ENCODE measurements around the gene CDH12. TPM values are rescaled to one million over a fixed set of nuclear protein-coding genes. Genes with fewer than 3 reads are reported as not detected.

CDH12 gene
- total RNA-seq, 1 donor from 2014 or later, result not detected

DNA sequence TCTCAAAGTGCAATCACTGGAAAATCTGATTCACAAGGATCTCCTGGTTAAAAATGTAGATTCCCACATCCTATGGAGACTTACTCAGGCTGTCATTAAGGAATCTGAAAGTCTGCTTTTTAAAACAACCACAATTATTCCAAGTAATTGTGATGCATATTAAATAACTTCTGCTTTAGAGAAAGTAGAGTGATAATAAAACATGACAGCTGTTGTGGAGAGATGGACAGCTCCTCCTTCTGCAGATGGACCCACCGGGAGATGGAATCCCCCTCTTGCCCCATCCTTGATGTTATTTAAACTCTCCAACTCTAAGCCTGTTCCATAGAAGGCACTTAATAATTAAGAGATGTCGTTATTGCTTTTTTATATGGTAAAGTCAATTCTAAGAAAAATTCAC is 802.2 kb downstream of the CDH12 start:
- H3K27me3 ChIP-seq (ENCODE audit: insufficient read depth, low read length), result no peaks in the 10 kb centered on the region
- no peak overlapping the region for H3K27ac Mint-ChIP-seq (ENCODE audit: unreplicated experiment)
- no peaks in the 10 kb centered on the region for H3K9me3 Mint-ChIP-seq (ENCODE audit: unreplicated experiment)
- no peaks in the 10 kb centered on the region for H3K4me1 ChIP-seq (ENCODE audit: insufficient read depth, low read length)
- H3K9me3 ChIP-seq (ENCODE audit: insufficient read depth, low read depth, low read length), result no peaks in the 10 kb centered on the region
- H3K9ac ChIP-seq (ENCODE audit: low read length), result no peak overlapping the region
- H3K36me3 ChIP-seq (ENCODE audit: insufficient read depth, low read length), result no peaks in the 10 kb centered on the region
- DNase-seq (ENCODE audit: low read depth) (no peak), FAIRE-seq (no peak)
- H4K20me1 ChIP-seq (ENCODE audit: insufficient read depth, low read length), result no peaks in the 10 kb centered on the region
- H3K27ac ChIP-seq (ENCODE audit: low read depth, low read length), result no peak overlapping the region
- no peaks in the 10 kb centered on the region for H3K27me3 Mint-ChIP-seq (ENCODE audit: low read depth, unreplicated experiment)
- no peaks in the 10 kb centered on the region for H3K79me2 ChIP-seq (ENCODE audit: insufficient read depth, low read length)
- H3K4me2 ChIP-seq (ENCODE audit: low read length), result no peak overlapping the region
- H3K4me3 Mint-ChIP-seq (ENCODE audit: unreplicated experiment), result no peak overlapping the region
- no peaks in the 10 kb centered on the region for H3K36me3 Mint-ChIP-seq (ENCODE audit: low read depth, unreplicated experiment)
- no peak for TF ChIP-seq EZH2 (IDR thresholded peaks at IDR 0.05; ENCODE audit: insufficient read depth, low read length)
- TF ChIP-seq, protein P1, sequence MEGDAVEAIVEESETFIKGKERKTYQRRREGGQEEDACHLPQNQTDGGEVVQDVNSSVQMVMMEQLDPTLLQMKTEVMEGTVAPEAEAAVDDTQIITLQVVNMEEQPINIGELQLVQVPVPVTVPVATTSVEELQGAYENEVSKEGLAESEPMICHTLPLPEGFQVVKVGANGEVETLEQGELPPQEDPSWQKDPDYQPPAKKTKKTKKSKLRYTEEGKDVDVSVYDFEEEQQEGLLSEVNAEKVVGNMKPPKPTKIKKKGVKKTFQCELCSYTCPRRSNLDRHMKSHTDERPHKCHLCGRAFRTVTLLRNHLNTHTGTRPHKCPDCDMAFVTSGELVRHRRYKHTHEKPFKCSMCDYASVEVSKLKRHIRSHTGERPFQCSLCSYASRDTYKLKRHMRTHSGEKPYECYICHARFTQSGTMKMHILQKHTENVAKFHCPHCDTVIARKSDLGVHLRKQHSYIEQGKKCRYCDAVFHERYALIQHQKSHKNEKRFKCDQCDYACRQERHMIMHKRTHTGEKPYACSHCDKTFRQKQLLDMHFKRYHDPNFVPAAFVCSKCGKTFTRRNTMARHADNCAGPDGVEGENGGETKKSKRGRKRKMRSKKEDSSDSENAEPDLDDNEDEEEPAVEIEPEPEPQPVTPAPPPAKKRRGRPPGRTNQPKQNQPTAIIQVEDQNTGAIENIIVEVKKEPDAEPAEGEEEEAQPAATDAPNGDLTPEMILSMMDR (IDR thresholded peaks at IDR 0.05; ENCODE audit: insufficient read depth, low read depth, low read length), result no peak
- no peaks in the 10 kb centered on the region for H3K4me1 Mint-ChIP-seq (ENCODE audit: low read depth, unreplicated experiment)
- no peak overlapping the region for H2AFZ ChIP-seq (ENCODE audit: low read depth, low read length)
- no peak overlapping the region for H3K4me3 ChIP-seq (ENCODE audit: insufficient read depth, low read depth, low read length)

DNA sequence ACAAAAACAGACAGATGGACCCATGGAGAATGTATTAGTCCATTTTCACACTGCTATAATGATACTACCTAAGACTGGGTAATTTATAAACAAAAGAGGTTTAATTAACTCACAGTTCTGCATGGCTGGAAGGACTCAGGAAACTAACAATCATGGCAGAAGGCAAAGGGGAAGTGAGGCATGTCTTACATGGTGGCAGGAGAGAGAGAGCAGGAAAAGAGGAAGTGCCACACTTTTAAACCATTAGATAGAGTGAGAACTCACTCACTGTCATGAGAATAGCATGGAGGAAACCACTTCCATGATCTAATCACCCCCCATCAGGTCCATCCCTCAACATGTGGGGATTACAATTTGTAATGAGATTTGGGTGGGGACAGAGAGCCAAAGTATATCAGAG is 808.9 kb downstream of the CDH12 start:
- no peak overlapping the region for H3K4me3 ChIP-seq (ENCODE audit: insufficient read depth, low read depth, low read length)
- no peak overlapping the region for H3K4me3 Mint-ChIP-seq (ENCODE audit: unreplicated experiment)

DNA sequence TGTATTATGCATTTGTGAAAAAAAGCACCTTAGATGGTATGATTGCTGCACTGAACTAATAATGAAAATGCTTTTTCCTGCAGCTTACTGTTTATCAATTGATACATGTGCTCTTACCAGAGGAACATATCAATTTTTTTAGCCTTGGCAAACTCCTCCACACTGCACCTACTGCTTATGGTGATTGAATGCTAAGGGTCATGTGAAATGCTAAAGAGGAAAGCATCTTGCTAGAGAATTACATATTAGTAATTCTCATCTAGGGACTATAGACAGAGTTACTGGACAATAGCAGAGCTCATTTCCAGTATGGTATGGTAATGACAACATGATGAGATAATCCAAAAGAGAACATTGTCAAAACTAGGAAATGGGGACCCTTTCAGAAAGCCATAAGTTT is 817.1 kb downstream of the CDH12 start:
- H3K27me3 Mint-ChIP-seq (ENCODE audit: low read depth, unreplicated experiment), result no peaks in the 10 kb centered on the region
- no peaks in the 10 kb centered on the region for H3K4me1 Mint-ChIP-seq (ENCODE audit: low read depth, unreplicated experiment)
- DNase-seq (ENCODE audit: low read depth) (no peak), FAIRE-seq (no peak)
- no peaks in the 10 kb centered on the region for H3K36me3 Mint-ChIP-seq (ENCODE audit: low read depth, unreplicated experiment)
- no peak overlapping the region for H3K4me3 Mint-ChIP-seq (ENCODE audit: unreplicated experiment)
- peaks cover 3% of the 10 kb centered on the region for H3K9me3 Mint-ChIP-seq (ENCODE audit: unreplicated experiment)
- H3K27ac ChIP-seq (ENCODE audit: low read depth, low read length), result no peak overlapping the region
- TF ChIP-seq, protein P1 (IDR thresholded peaks at IDR 0.05; ENCODE audit: insufficient read depth, low read depth, low read length), result no peak
- no peak for TF ChIP-seq EZH2 (IDR thresholded peaks at IDR 0.05; ENCODE audit: insufficient read depth, low read length)
- no peak overlapping the region for H2AFZ ChIP-seq (ENCODE audit: low read depth, low read length)
- no peak overlapping the region for H3K4me3 ChIP-seq (ENCODE audit: insufficient read depth, low read depth, low read length)
- H3K4me1 ChIP-seq (ENCODE audit: insufficient read depth, low read length), result no peaks in the 10 kb centered on the region
- no peaks in the 10 kb centered on the region for H3K27me3 ChIP-seq (ENCODE audit: insufficient read depth, low read length)
- peaks cover 7% of the 10 kb centered on the region for H3K9me3 ChIP-seq (ENCODE audit: insufficient read depth, low read depth, low read length)
- H3K27ac Mint-ChIP-seq (ENCODE audit: unreplicated experiment), result no peak overlapping the region
- no peaks in the 10 kb centered on the region for H4K20me1 ChIP-seq (ENCODE audit: insufficient read depth, low read length)
- H3K9ac ChIP-seq (ENCODE audit: low read length), result no peak overlapping the region
- no peaks in the 10 kb centered on the region for H3K36me3 ChIP-seq (ENCODE audit: insufficient read depth, low read length)
- H3K4me2 ChIP-seq (ENCODE audit: low read length), result no peak overlapping the region
- H3K79me2 ChIP-seq (ENCODE audit: insufficient read depth, low read length), result no peaks in the 10 kb centered on the region

More for the DNA sequence above, 808.9 kb downstream of the CDH12 start:
- TF ChIP-seq EZH2 (IDR thresholded peaks at IDR 0.05; ENCODE audit: insufficient read depth, low read length), result no peak
- TF ChIP-seq, protein P1 (IDR thresholded peaks at IDR 0.05; ENCODE audit: insufficient read depth, low read depth, low read length), result no peak
- no peaks in the 10 kb centered on the region for H3K36me3 ChIP-seq (ENCODE audit: insufficient read depth, low read length)
- H2AFZ ChIP-seq (ENCODE audit: low read depth, low read length), result no peak overlapping the region
- H3K4me2 ChIP-seq (ENCODE audit: low read length), result no peak overlapping the region
- H3K27me3 ChIP-seq (ENCODE audit: insufficient read depth, low read length), result no peaks in the 10 kb centered on the region
- no peak overlapping the region for H3K27ac Mint-ChIP-seq (ENCODE audit: unreplicated experiment)
- no peaks in the 10 kb centered on the region for H3K9me3 ChIP-seq (ENCODE audit: insufficient read depth, low read depth, low read length)
- no peaks in the 10 kb centered on the region for H3K4me1 ChIP-seq (ENCODE audit: insufficient read depth, low read length)
- H3K9me3 Mint-ChIP-seq (ENCODE audit: unreplicated experiment), result no peaks in the 10 kb centered on the region
- H3K27me3 Mint-ChIP-seq (ENCODE audit: low read depth, unreplicated experiment), result no peaks in the 10 kb centered on the region
- no peak overlapping the region for H3K27ac ChIP-seq (ENCODE audit: low read depth, low read length)
- H3K9ac ChIP-seq (ENCODE audit: low read length), result no peak overlapping the region
- no peak for DNase-seq (ENCODE audit: low read depth)
- no peaks in the 10 kb centered on the region for H3K4me1 Mint-ChIP-seq (ENCODE audit: low read depth, unreplicated experiment)
- no peak for FAIRE-seq
- no peaks in the 10 kb centered on the region for H3K36me3 Mint-ChIP-seq (ENCODE audit: low read depth, unreplicated experiment)
- H4K20me1 ChIP-seq (ENCODE audit: insufficient read depth, low read length), result no peaks in the 10 kb centered on the region
- H3K79me2 ChIP-seq (ENCODE audit: insufficient read depth, low read length), result no peaks in the 10 kb centered on the region
